ENCODE measurements around the gene POLR2H. TPM values are rescaled to one million over a fixed set of nuclear protein-coding genes. Genes with fewer than 3 reads are reported as not detected.

POLR2H gene
- total RNA-seq, 4 donors from 2014 or later, result 58.1 to 113 (median 85.6) TPM

GRCh38 chr3:184334470-184335158, 26.9 kb upstream of the POLR2H start:
- TF ChIP-seq POLR2A (IDR thresholded peaks at IDR 0.05) (no peak), CTCF (IDR thresholded peaks at IDR 0.05) (no peak)
- H3K4me1 ChIP-seq, result peaks cover 24 to 25% of the 10 kb centered on the region in 2 donors
- H3K9me3 ChIP-seq, result no peaks in the 10 kb centered on the region
- 87 to 92% methylated on average over 15 of the region's 15 CpGs for WGBS, 2 donors
- no peak overlapping the region for H3K4me3 ChIP-seq (replicated peaks in 1 of 3)
- H3K36me3 ChIP-seq, result peaks cover 52 to 56% of the 10 kb centered on the region in 2 donors
- peak overlapping the region in 2 of 3 donors; percentile 91 to 96 for H3K27ac ChIP-seq
- no peaks in the 10 kb centered on the region for H3K27me3 ChIP-seq
- peak in 1 of 2 donors; percentile 8 for DNase-seq
- intact Hi-C loops (cut with DNase I), result no loop called here

- peaks cover 45 to 50% of the 10 kb centered on the region in 2 donors for H3K36me3 ChIP-seq
- no peaks in the 10 kb centered on the region for H3K9me3 ChIP-seq
- WGBS, 2 donors, result 68 to 76% methylated on average over 3 to 4 of the region's 4 CpGs
- peaks cover 24 to 28% of the 10 kb centered on the region in 2 donors for H3K4me1 ChIP-seq
- intact Hi-C loops (cut with DNase I), result no loop called here
- peak overlapping the region in 1 of 3 donors; percentile 73 for H3K4me3 ChIP-seq (replicated peaks in 1 of 3)
- H3K27ac ChIP-seq, result peak overlapping the region; percentile 91 to 96 (median 91)
- peak in 1 of 2 donors; percentile 19 for DNase-seq
- no peaks in the 10 kb centered on the region for H3K27me3 ChIP-seq
- TF ChIP-seq POLR2A (IDR thresholded peaks at IDR 0.05) (no peak), CTCF (IDR thresholded peaks at IDR 0.05) (no peak)
These were observed 26.2 kb upstream of the POLR2H start for GRCh38 chr3:184335291-184335660.

GRCh38 chr3:184335661-184336546, 25.6 kb upstream of the POLR2H start:
- WGBS, 2 donors, result 0% methylated on average over 20 to 26 of the region's 77 CpGs
- peak; percentile 78 to 83 for DNase-seq
- intact Hi-C loops (cut with DNase I), result no loop called here
- no peaks in the 10 kb centered on the region for H3K9me3 ChIP-seq
- TF ChIP-seq POLR2A (IDR thresholded peaks at IDR 0.05), result peak in 1 of 2 donors; percentile 82
- TF ChIP-seq CTCF (IDR thresholded peaks at IDR 0.05), result no peak
- H3K27me3 ChIP-seq, result no peaks in the 10 kb centered on the region
- peak overlapping the region; percentile 34 to 73 (median 43) for H3K4me3 ChIP-seq (replicated peaks in 1 of 3)
- peaks cover 24 to 28% of the 10 kb centered on the region in 2 donors for H3K4me1 ChIP-seq
- peak overlapping the region; percentile 91 to 96 (median 91) for H3K27ac ChIP-seq
- peaks cover 39 to 43% of the 10 kb centered on the region in 2 donors for H3K36me3 ChIP-seq

- DNase-seq, result no peak
- Histone ChIP-seq H3K36me3 (peaks cover 30 to 35% of the 10 kb centered on the region in 2 donors), H3K4me1 (peaks cover 24 to 28% of the 10 kb centered on the region in 2 donors), H3K27me3 (no peaks in the 10 kb centered on the region), H3K27ac (peak overlapping the region; percentile 91 to 96 (median 91)), H3K4me3 (replicated peaks in 1 of 3) (peak overlapping the region; percentile 34 to 73 (median 43)), H3K9me3 (no peaks in the 10 kb centered on the region)
- no peak for TF ChIP-seq POLR2A (IDR thresholded peaks at IDR 0.05)
- no peak for TF ChIP-seq CTCF (IDR thresholded peaks at IDR 0.05)
- intact Hi-C loops (cut with DNase I), result no loop called here
- 24 to 43% methylated on average over 16 to 17 of the region's 17 CpGs for WGBS, 2 donors
These were observed 24.7 kb upstream of the POLR2H start for GRCh38 chr3:184336547-184337398.

Data from thyroid gland (tissue), 4 donors.